ENCODE results near the gene LSG1.

GRCh38 chr3:194720048-194720447, 48.1 kb upstream of the LSG1 start:
- TF ChIP-seq EZH2 (IDR thresholded peaks at IDR 0.05; ENCODE audit: borderline replicate concordance, low read depth, low read length, poor library complexity, severe bottlenecking), result no peak
- no peak for TF ChIP-seq CTCF (conservative IDR thresholded peaks at IDR 0.05; ENCODE audit: low read depth, low read length)
